ENCODE measurements around the gene RPL22L1. TPM values are rescaled to one million over a fixed set of nuclear protein-coding genes. Genes with fewer than 3 reads are reported as not detected.
A peak's percentile ranks its signal among the peaks of the same experiment; 100 is the strongest.

The RPL22L1 gene
- 100 to 1,000 TPM in 3 of 4 donors, 10 to 100 TPM in 1; 76.0 to 344 (median 191) TPM for total RNA-seq

GRCh38 chr3:170869645-170870593, at the start of gene RPL22L1:
RPL22L1 (minus strand) TSS chr3:170870195; CDS start chr3:170870167, 28 bp downstream.
- Histone ChIP-seq H3K27me3 (no peaks in the 10 kb centered on the region), H3K4me3 (peak within 1 kb of the TSS; percentile 61 to 89 (median 62)), H3K36me3 (peaks cover 9 to 32% (median 12%) of the 10 kb centered on the region in 3 donors), H3K27ac (peak within 1 kb of the TSS; percentile 83 to 93 (median 92)), H3K9me3 (no peaks in the 10 kb centered on the region), H3K4me1 (peaks cover 15 to 34% (median 18%) of the 10 kb centered on the region in 3 donors)
- 0% methylated on average over 32 to 41 of the region's 59 CpGs for WGBS, 2 donors
- intact Hi-C loops (cut with DNase I) = no loop called here
- TF ChIP-seq POLR2A (IDR thresholded peaks at IDR 0.05) = peak in 3 of 4 donors; percentile 39 to 88 (median 86)
- TF ChIP-seq, protein P1, sequence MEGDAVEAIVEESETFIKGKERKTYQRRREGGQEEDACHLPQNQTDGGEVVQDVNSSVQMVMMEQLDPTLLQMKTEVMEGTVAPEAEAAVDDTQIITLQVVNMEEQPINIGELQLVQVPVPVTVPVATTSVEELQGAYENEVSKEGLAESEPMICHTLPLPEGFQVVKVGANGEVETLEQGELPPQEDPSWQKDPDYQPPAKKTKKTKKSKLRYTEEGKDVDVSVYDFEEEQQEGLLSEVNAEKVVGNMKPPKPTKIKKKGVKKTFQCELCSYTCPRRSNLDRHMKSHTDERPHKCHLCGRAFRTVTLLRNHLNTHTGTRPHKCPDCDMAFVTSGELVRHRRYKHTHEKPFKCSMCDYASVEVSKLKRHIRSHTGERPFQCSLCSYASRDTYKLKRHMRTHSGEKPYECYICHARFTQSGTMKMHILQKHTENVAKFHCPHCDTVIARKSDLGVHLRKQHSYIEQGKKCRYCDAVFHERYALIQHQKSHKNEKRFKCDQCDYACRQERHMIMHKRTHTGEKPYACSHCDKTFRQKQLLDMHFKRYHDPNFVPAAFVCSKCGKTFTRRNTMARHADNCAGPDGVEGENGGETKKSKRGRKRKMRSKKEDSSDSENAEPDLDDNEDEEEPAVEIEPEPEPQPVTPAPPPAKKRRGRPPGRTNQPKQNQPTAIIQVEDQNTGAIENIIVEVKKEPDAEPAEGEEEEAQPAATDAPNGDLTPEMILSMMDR (IDR thresholded peaks at IDR 0.05) = peak in 3 of 6 experiments; percentile 8 to 25 (median 15)
- no peak for DNase-seq

DNA sequence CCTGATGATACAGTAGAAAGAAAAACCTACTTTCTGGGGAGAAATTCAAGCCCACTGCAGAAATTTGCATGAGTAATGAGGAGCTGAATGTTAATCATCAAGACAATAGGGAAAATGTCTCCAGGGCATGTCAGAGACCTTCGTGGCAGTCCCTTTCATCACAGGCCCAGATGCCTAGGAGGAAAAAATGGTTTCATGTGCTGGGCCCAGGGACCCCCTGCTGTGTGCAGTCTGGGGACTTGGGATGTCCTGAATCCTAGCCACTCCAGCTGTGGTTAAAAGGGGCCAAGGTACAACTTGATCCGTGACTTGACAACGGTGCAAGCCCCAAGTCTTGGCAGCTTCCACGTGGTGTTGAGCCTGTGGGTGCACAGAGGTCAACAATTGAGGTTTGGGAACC, 48.7 kb upstream of the RPL22L1 start:
- TF ChIP-seq, protein P1 (IDR thresholded peaks at IDR 0.05) = no peak
- no peak for TF ChIP-seq POLR2A (IDR thresholded peaks at IDR 0.05)
- DNase-seq = no peak
- intact Hi-C loops (cut with DNase I) = no loop called here
- Histone ChIP-seq H3K27me3 (no peaks in the 10 kb centered on the region), H3K4me3 (no peak overlapping the region), H3K36me3 (no peaks in the 10 kb centered on the region), H3K4me1 (no peaks in the 10 kb centered on the region), H3K9me3 (peaks cover 0 to 33% (median 6%) of the 10 kb centered on the region in 3 donors), H3K27ac (no peak overlapping the region)
- 38 to 60% methylated on average over 4 of the region's 4 CpGs for WGBS, 2 donors

GRCh38 chr3:170914690-170915089, 44.7 kb upstream of the RPL22L1 start:
- Histone ChIP-seq H3K9me3 (peaks cover 0 to 31% (median 5%) of the 10 kb centered on the region in 3 donors), H3K27ac (no peak overlapping the region), H3K36me3 (no peaks in the 10 kb centered on the region), H3K4me3 (no peak overlapping the region), H3K4me1 (no peaks in the 10 kb centered on the region), H3K27me3 (no peaks in the 10 kb centered on the region)
- intact Hi-C loops (cut with DNase I) = no loop called here
- WGBS, 2 donors = 12 to 33% methylated on average over 1 of the region's 1 CpG
- no peak for DNase-seq
- TF ChIP-seq POLR2A (IDR thresholded peaks at IDR 0.05) = no peak
- TF ChIP-seq, protein P1 (IDR thresholded peaks at IDR 0.05) = no peak

DNA sequence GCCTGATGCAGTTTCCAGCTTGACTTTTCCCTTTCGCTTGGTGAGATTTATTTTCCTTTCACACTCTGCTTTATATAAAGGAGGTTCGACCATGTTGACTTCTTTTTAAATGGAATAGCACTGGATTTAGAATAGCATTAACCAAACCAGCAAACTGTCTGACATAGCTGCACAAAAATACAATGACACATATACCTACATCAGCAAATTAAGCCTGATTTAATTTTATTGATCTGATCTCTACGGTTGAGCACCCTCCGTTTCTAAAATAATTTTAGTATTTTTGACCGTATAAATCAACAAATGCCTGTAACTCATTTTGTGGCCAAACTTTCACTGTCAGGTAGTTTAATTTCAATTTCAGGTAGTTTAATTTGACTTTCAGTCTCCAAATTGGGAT, 44.2 kb upstream of the RPL22L1 start:
- WGBS, 2 donors = 86 to 91% methylated on average over 5 of the region's 5 CpGs
- no peak overlapping the region for H3K4me3 ChIP-seq
- no peaks in the 10 kb centered on the region for H3K27me3 ChIP-seq
- TF ChIP-seq POLR2A (IDR thresholded peaks at IDR 0.05) = no peak
- TF ChIP-seq, protein P1 (IDR thresholded peaks at IDR 0.05) = no peak
- DNase-seq = no peak
- H3K27ac ChIP-seq = no peak overlapping the region
- intact Hi-C loops (cut with DNase I) = no loop called here
- peaks cover 0 to 1% (median 1%) of the 10 kb centered on the region in 3 donors for H3K4me1 ChIP-seq
- H3K9me3 ChIP-seq = peaks cover 0 to 26% (median 9%) of the 10 kb centered on the region in 3 donors
- no peaks in the 10 kb centered on the region for H3K36me3 ChIP-seq

- DNase-seq = no peak
- no peak overlapping the region for H3K4me3 ChIP-seq
- H3K9me3 ChIP-seq = peaks cover 0 to 15% (median 15%) of the 10 kb centered on the region in 3 donors
- no peak overlapping the region for H3K27ac ChIP-seq
- H3K4me1 ChIP-seq = peaks cover 7 to 30% (median 15%) of the 10 kb centered on the region in 3 donors
- no peaks in the 10 kb centered on the region for H3K36me3 ChIP-seq
- TF ChIP-seq POLR2A (IDR thresholded peaks at IDR 0.05) = no peak
- TF ChIP-seq, protein P1 (IDR thresholded peaks at IDR 0.05) = no peak
- WGBS, 2 donors = 82 to 90% methylated on average over 3 of the region's 3 CpGs
- intact Hi-C loops (cut with DNase I) = no loop called here
- peaks cover 0 to 11% (median 0%) of the 10 kb centered on the region in 4 donors for H3K27me3 ChIP-seq
Observed at GRCh38 chr3:170911051-170911450, 41.1 kb upstream of the RPL22L1 start.
